GM12865 (cell line): ENCODE results near the gene CDC27.

Experiments used
- DNase-seq: peaks from one replicate; pipeline ENCODE4 v3.0.0; 2010; ENCODE audit warnings: low read depth
- H3K4me3 ChIP-seq: 2 replicates; pipeline ENCODE4 v1.5.1; 2011; ENCODE audit warnings: mild to moderate bottlenecking, low read depth, low read length, control low read depth
- TF ChIP-seq, protein P1 (sequence below): IDR thresholded peaks from 2 replicates; pipeline ENCODE4 v1.5.1; 2011; ENCODE audit warnings: low read length, control low read depth, low read depth, inconsistent platforms; ENCODE audit not compliant: insufficient read depth; ENCODE audit errors: missing control alignments

Gene CDC27

GRCh38 chr17:47204722-47205418 lies 15.8 kb upstream of the CDC27 start:
- H3K4me3 ChIP-seq = peak overlapping the region; percentile 51
- TF ChIP-seq, protein P1, sequence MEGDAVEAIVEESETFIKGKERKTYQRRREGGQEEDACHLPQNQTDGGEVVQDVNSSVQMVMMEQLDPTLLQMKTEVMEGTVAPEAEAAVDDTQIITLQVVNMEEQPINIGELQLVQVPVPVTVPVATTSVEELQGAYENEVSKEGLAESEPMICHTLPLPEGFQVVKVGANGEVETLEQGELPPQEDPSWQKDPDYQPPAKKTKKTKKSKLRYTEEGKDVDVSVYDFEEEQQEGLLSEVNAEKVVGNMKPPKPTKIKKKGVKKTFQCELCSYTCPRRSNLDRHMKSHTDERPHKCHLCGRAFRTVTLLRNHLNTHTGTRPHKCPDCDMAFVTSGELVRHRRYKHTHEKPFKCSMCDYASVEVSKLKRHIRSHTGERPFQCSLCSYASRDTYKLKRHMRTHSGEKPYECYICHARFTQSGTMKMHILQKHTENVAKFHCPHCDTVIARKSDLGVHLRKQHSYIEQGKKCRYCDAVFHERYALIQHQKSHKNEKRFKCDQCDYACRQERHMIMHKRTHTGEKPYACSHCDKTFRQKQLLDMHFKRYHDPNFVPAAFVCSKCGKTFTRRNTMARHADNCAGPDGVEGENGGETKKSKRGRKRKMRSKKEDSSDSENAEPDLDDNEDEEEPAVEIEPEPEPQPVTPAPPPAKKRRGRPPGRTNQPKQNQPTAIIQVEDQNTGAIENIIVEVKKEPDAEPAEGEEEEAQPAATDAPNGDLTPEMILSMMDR = no peak
- DNase-seq = peak; percentile 76

- TF ChIP-seq, protein P1 = no peak
- peak overlapping the region; percentile 51 for H3K4me3 ChIP-seq
- peak; percentile 77 for DNase-seq
Observed at GRCh38 chr17:47203984-47204721, 15.1 kb upstream of the CDC27 start.

GRCh38 chr17:47201166-47201565 lies 12.1 kb upstream of the CDC27 start:
- TF ChIP-seq, protein P1 = no peak
- H3K4me3 ChIP-seq = no peak overlapping the region

GRCh38 chr17:47200325-47200664 lies 11.2 kb upstream of the CDC27 start:
- DNase-seq = peak; percentile 15
- no peak overlapping the region for H3K4me3 ChIP-seq
- TF ChIP-seq, protein P1 = no peak

More at GRCh38 chr17:47201166-47201565, 12.1 kb upstream of the CDC27 start:
- no peak for DNase-seq

- peak; percentile 61 for DNase-seq
- H3K4me3 ChIP-seq = no peak overlapping the region
Observed at GRCh38 chr17:47199627-47200324, 10.7 kb upstream of the CDC27 start.

DNA sequence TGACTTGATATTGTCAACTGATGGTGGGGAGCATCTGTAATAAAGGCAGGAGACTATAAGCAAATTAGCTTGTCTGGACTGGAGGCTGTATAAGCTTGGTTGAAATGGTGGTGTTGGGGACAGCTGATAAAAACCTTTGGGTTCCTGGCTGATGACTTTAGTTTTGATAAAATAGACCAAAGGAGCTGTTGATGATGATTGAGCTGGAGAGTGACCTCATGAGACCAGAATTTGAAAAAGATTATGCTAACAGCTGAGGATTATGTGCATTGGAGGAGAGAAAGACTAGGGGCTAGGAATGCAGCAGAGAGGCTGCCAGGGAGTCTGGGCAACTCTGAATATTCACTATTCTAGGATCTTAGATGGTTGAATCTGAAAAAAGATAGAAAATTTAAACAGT lies 8.7 kb upstream of the CDC27 start:
- DNase-seq = no peak
- H3K4me3 ChIP-seq = no peak overlapping the region
- TF ChIP-seq, protein P1 = no peak

More at GRCh38 chr17:47199627-47200324, 10.7 kb upstream of the CDC27 start:
- TF ChIP-seq, protein P1 = no peak
